PC-9 (cell line): Measurements from ENCODE around the gene LPIN3. TPM values are rescaled to one million over a fixed set of nuclear protein-coding genes. Genes with fewer than 3 reads are reported as not detected.

Experiments used
- BruUV-seq: library from RNA; stranded (reverse); fragments of 400-500 nt; replicated peaks from 2 replicates; lab custom pipeline; 2021; lab: Mats Ljungman, UMichigan
- CTCF ChIA-PET: fragments of 300-600 bp; sonication (Branson Sonifier 250); formaldehyde crosslinking; loops from one replicate; lab custom pipeline; 2022; ENCODE audit warnings: antibody characterized with exemption; lab: Charles Lee
- POLR2A ChIA-PET: fragments of 300-600 bp; sonication (Branson Sonifier 250); formaldehyde crosslinking; loops from one replicate; lab custom pipeline; 2022; ENCODE audit warnings: antibody characterized with exemption; ENCODE audit not compliant: unreplicated experiment; lab: Charles Lee
- DNase-seq, 2 experiments: peaks; one replicate each; pipeline versions ENCODE4 v3.0.0 to v3.0.0-alpha.2; 2015 to 2022; ENCODE audit warnings: mixed read lengths in 1 of 2
- H2AFZ ChIP-seq: fragments of 200-600 bp; sonication (generic); 2 replicates; pipeline ENCODE4 v1.8.1; 2017; ENCODE audit warnings: antibody characterized with exemption
- H3F3A ChIP-seq: fragments of 200-600 bp; sonication (generic); 2 replicates; pipeline ENCODE4 v1.8.1; 2017; ENCODE audit warnings: antibody characterized with exemption, mild to moderate bottlenecking, low read depth; ENCODE audit not compliant: insufficient read depth
- H3K27ac ChIP-seq: fragments of 200-600 bp; sonication (generic); 2 replicates; pipeline ENCODE4 v1.6.1; 2016; ENCODE audit warnings: mixed run types
- H3K27me3 ChIP-seq: fragments of 200-600 bp; sonication (generic); 2 replicates; pipeline ENCODE4 v1.6.1; 2016; ENCODE audit warnings: low read depth, mixed run types; ENCODE audit not compliant: insufficient read depth
- H3K36me3 ChIP-seq: fragments of 200-600 bp; sonication (generic); 2 replicates; pipeline ENCODE4 v1.6.1; 2016; ENCODE audit warnings: low read depth, mixed run types
- H3K4me1 ChIP-seq: fragments of 200-600 bp; sonication (generic); replicated peaks from 2 replicates; pipeline ENCODE4 v1.6.1; 2016; ENCODE audit warnings: mixed run types; ENCODE audit not compliant: insufficient read depth
- H3K4me2 ChIP-seq: fragments of 200-600 bp; sonication (generic); 2 replicates; pipeline ENCODE4 v1.6.1; 2017; ENCODE audit warnings: mixed run types
- H3K4me3 ChIP-seq: fragments of 200-600 bp; sonication (generic); 2 replicates; pipeline ENCODE4 v1.6.1; 2016; ENCODE audit warnings: mixed run types
- H3K79me2 ChIP-seq: fragments of 200-600 bp; sonication (generic); 2 replicates; pipeline ENCODE4 v1.6.1; 2017; ENCODE audit warnings: low read depth, mixed run types
- H3K9me2 ChIP-seq: fragments of 200-600 bp; sonication (generic); 2 replicates; pipeline ENCODE4 v1.8.1; 2017; ENCODE audit warnings: mild to moderate bottlenecking; ENCODE audit not compliant: insufficient read depth
- H3K9me3 ChIP-seq: fragments of 200-600 bp; sonication (generic); 2 replicates; pipeline ENCODE4 v1.8.1; 2016; ENCODE audit warnings: low read depth; ENCODE audit not compliant: insufficient read depth
- H4K20me1 ChIP-seq: fragments of 200-600 bp; sonication (generic); 2 replicates; pipeline ENCODE4 v1.8.1; 2017; ENCODE audit not compliant: insufficient read depth
- EZH2 ChIP-seq: fragments of 200-600 bp; sonication (generic); IDR thresholded peaks from 2 replicates; pipeline ENCODE4 v1.8.0; 2017; ENCODE audit warnings: antibody characterized with exemption, low read depth
- intact Hi-C: fragments of 100-400 bp; cut with micrococcal nuclease; formaldehyde crosslinking; loops from one replicate; pipeline ENCODE4 v1.10.0; 2022; ENCODE audit not compliant: unreplicated experiment
- total RNA-seq: library from RNA; stranded (reverse); gene quantifications from 2 replicates; pipeline ENCODE4 v1.2.3, GENCODE V29; 2021
- TF ChIP-seq, protein P1 (sequence below): fragments of 200-600 bp; sonication (generic); conservative IDR thresholded peaks from 2 replicates; pipeline ENCODE4 v1.6.1; 2017; ENCODE audit warnings: mixed run types, antibody characterized with exemption, mild to moderate bottlenecking, moderate library complexity

Gene LPIN3
- total RNA-seq, 1 experiment from 2014 or later = 12.1 TPM

DNA sequence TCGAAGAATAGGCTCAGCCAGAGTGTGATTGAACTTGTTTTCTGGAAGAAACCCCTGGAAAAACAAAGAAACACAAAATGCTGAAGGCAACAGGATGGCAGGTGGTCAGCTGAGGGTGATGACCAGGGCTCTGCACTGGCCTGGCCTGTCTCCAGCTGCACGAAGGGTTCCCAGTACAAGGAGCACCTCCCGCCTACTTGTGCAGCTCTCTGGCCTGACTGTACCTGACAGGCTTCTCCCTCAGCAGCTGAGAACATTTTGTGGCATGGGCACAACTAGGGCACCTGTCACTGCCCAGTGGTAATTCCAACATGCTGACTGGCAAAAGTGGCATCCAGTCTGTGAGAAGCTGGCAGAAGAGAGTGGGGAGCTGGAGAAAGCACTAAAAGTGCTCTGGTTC, 64.8 kb downstream of the LPIN3 start:
- Histone ChIP-seq H3K9me3 (0 out of 2 replicates have a peak, but pooled peaks cover 4% of the 10 kb centered on the region), H3F3A (no peaks in the 10 kb centered on the region), H2AFZ (no peak overlapping the region), H3K79me2 (no peaks in the 10 kb centered on the region), H3K4me3 (no peak overlapping the region), H3K36me3 (peaks cover 18% of the 10 kb centered on the region), H3K27me3 (no peaks in the 10 kb centered on the region), H3K4me1 (no peaks in the 10 kb centered on the region), H3K4me2 (no peak overlapping the region), H3K9me2 (no peaks in the 10 kb centered on the region), H3K27ac (no peak overlapping the region), H4K20me1 (no peaks in the 10 kb centered on the region)
- ChIA-PET POLR2A (no interaction called here), CTCF (no interaction called here)
- no peak for DNase-seq
- BruUV-seq = no TSS peak
- intact Hi-C loops = loop anchor here (10.0 kb wide), 1 partner anchor 231 kb away; no protein-coding TSS in a partner anchor
- no peak for TF ChIP-seq EZH2
- TF ChIP-seq, protein P1, sequence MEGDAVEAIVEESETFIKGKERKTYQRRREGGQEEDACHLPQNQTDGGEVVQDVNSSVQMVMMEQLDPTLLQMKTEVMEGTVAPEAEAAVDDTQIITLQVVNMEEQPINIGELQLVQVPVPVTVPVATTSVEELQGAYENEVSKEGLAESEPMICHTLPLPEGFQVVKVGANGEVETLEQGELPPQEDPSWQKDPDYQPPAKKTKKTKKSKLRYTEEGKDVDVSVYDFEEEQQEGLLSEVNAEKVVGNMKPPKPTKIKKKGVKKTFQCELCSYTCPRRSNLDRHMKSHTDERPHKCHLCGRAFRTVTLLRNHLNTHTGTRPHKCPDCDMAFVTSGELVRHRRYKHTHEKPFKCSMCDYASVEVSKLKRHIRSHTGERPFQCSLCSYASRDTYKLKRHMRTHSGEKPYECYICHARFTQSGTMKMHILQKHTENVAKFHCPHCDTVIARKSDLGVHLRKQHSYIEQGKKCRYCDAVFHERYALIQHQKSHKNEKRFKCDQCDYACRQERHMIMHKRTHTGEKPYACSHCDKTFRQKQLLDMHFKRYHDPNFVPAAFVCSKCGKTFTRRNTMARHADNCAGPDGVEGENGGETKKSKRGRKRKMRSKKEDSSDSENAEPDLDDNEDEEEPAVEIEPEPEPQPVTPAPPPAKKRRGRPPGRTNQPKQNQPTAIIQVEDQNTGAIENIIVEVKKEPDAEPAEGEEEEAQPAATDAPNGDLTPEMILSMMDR = no peak

DNA sequence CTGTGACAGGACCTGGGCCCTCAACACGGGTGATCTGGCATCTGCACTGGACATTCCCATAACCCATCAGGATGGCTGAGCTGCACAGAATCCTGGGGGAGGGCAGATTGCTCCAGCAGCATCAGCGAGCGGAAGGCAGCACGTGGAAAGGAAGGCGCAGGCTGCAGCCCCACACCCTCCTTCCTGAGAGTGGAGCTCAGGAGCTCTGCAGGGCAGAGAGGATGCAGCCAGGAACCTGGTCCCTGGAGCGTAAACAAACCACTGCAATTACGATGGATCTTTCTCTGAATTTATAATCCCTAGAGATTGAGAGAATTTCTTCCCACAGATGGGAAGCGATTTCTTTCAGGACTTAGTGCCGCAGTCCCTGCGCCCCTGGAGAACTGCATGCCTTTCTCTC, 65.7 kb downstream of the LPIN3 start:
- no peaks in the 10 kb centered on the region for H3K9me2 ChIP-seq
- intact Hi-C loops = loop anchor here (10.0 kb wide), 1 partner anchor 232 kb away; no protein-coding TSS in a partner anchor
- H2AFZ ChIP-seq = no peak overlapping the region
- ChIA-PET POLR2A (no interaction called here), CTCF (no interaction called here)
- H3K9me3 ChIP-seq = 0 out of 2 replicates have a peak, but pooled peaks cover 4% of the 10 kb centered on the region
- H3K36me3 ChIP-seq = peaks cover 18% of the 10 kb centered on the region
- H3F3A ChIP-seq = no peaks in the 10 kb centered on the region
- H3K27me3 ChIP-seq = no peaks in the 10 kb centered on the region
- no peaks in the 10 kb centered on the region for H4K20me1 ChIP-seq
- H3K79me2 ChIP-seq = no peaks in the 10 kb centered on the region
- no peak overlapping the region for H3K27ac ChIP-seq
- TF ChIP-seq, protein P1 = no peak
- no peak for TF ChIP-seq EZH2
- H3K4me1 ChIP-seq = no peaks in the 10 kb centered on the region
- no peak overlapping the region for H3K4me2 ChIP-seq
- BruUV-seq = no TSS peak
- no peak for DNase-seq
- no peak overlapping the region for H3K4me3 ChIP-seq

DNA sequence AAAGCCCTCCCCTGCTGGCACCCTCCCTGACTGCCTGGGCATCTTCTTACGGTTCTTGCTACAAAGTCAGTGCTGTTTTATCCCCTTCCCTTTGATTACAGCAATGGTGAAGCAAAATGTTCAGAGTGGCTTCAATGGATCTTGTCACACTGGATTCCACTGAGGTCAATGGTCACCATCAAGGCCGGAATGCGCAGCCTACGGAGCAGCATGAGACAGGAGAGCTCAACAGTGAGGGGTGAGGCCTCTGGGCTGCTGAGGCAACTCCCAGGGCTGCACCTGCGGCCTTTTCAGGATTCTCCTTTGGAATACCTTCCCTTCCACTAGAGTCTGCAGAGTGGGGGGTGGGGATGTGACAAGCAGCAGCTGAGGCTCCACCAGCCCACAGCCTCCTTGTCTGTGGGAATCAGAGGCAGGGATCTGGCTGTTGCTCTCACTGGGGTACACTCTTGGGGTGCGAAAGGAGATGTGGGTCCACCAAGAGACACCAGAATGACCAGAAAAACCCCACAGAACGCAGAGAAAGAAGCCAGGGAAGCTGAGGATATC, 66.3 kb downstream of the LPIN3 start:
- Histone ChIP-seq H3K27ac (no peak overlapping the region), H3F3A (no peaks in the 10 kb centered on the region), H3K4me1 (no peaks in the 10 kb centered on the region), H2AFZ (no peak overlapping the region), H3K79me2 (no peaks in the 10 kb centered on the region), H3K9me3 (0 out of 2 replicates have a peak, but pooled peaks cover 4% of the 10 kb centered on the region), H3K4me2 (no peak overlapping the region), H4K20me1 (no peaks in the 10 kb centered on the region), H3K9me2 (no peaks in the 10 kb centered on the region), H3K36me3 (peaks cover 22% of the 10 kb centered on the region), H3K4me3 (no peak overlapping the region), H3K27me3 (no peaks in the 10 kb centered on the region)
- ChIA-PET CTCF (no interaction called here), POLR2A (no interaction called here)
- DNase-seq = no peak
- intact Hi-C loops = loop anchor here (10.0 kb wide), 1 partner anchor 232 kb away; no protein-coding TSS in a partner anchor
- no TSS peak for BruUV-seq
- TF ChIP-seq, protein P1 = no peak
- no peak for TF ChIP-seq EZH2
